HG03354 (cell line): Measurements from ENCODE around the gene ZNF300.
A peak's percentile ranks its signal among the peaks of the same experiment; 100 is the strongest.
"Not testable (repeated sequence)": the region's sequence is repeated elsewhere in the genome, so short reads cannot be mapped to it uniquely, and the experiment has no call there.

Experiments used
- ATAC-seq: cut with Tn5 transposase; IDR thresholded peaks from one replicate; pipeline ENCODE4 v1.9.1; 2021; ENCODE audit warnings: mild to moderate bottlenecking; ENCODE audit not compliant: unreplicated experiment, poor library complexity, severe bottlenecking

Gene ZNF300

DNA sequence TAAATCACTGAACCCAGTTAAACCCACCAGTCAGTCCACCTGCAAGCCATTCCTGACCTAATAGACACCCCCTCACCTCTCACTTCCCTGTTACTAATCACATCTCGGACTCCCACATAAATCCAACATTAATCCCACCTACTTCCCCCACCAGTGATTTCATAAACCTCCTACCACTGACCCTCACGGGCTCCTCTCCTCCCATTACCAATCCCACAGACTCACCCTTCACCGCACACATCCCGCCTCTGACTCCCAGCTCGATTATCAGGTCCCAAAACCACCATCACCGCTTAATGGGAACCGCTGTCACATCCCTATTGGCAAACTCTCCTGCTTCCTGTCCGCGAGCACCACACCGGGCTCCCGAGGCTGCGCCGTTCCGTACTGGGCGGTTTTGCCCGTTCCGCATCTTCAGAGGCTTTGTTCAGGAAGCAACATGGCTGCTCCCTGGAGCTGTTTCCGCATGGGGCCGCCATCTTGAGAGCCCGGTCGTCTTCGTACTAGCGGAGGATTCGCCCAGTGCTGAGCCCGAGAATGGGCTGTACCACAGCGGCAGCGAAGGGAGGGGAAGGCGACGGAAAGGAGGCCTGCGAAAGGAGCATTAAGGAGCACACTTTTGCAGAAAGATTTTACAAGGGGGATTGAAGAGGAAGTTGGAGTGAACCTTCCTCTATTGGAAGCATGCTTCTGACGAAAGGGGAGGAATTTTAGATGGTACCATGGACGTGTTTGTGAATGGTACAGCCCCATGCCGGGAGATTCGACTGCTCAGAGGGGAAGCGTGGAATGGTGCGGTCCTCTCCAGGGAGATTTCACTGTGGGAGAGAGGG lies at the start of gene ZNF300:
Gene ZNF300 (minus strand): TSS at position 502 of the 833 bp plus-strand sequence. CDS start 1,825 bp downstream, outside the sequence.
- ATAC-seq, result peak; percentile 61

DNA sequence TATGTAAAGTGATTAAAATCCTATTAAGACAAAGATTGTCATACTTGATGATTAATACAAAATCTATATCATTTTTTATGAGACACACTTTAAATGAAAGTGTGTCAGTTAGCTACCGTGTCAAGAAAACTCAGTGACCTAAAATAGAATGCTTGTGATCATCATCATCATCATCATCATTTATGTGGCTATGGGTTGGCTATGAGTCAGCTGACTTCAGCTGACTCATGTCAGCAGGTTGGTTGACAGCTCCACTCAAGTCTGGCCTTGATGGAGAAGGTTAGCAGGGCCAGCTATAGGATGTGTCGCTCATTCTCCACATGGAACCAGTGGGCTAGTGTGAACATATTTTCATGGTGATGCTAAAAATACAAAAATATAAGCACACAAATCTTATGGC lies 43.8 kb upstream of the ZNF300 start:
- ATAC-seq, result no peak

DNA sequence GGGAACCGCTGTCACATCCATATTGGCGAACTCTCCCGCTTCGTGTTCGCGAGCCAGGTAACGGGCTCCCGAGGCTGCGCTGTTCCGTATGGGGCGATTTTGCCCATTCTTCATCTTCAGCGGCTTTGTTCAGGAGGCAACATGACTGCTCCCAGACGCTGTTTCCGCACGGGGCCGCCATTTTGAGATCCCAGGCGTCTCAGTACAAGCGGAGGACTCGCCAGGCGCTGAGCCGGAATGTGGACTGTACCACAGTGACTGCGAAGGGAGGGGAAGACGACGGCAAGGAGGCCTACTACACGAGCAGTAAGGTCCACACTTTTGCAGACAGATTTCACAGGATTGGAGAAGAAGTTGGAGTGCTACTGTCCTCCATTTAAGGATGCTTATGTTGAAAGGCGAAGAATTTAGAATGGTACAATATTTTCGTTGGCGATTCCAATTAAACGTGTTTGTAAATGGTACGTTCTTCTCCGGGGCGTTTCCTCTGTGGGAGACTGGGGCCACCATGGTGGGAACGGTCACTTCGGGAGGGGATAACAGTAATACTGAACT lies 41.6 kb upstream of the ZNF300 start:
- ATAC-seq, result no peak

DNA sequence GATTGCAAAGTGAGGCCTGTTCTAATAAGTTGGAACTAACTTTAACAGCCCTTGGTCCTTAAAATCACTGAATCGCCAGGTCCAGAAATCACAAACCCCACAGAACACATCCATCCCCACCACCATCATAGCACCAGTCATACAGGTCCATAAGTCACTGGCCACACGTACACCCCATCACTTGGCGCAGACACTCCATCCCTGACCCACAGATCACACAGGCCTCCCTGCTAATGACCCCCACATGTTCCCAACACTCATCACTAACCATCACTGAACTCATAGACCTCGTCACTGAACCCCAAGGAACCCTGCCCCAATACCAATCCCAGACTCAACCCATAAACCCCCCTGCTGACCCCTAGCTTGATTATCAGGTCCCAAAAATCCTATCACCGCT lies 41.2 kb upstream of the ZNF300 start:
- no peak for ATAC-seq

DNA sequence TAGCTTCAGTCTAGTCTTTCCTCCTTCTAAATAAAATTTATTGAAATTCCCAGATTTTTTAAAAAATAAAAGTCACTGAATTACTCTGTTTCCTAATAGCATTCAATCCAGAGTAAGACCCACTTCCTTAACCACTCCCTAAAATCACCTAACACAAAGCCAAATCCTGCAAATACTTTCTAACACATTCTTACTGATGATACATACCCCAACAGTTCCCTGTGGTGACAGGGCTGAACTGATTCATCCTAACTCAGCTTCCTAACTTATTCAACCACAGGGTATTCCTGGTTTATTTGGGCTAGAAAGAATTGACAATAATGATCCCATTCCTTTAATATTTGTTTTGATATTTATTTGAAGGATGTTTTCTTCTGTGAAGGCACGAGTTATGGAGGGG lies 40.7 kb upstream of the ZNF300 start:
- ATAC-seq, result no peak

DNA sequence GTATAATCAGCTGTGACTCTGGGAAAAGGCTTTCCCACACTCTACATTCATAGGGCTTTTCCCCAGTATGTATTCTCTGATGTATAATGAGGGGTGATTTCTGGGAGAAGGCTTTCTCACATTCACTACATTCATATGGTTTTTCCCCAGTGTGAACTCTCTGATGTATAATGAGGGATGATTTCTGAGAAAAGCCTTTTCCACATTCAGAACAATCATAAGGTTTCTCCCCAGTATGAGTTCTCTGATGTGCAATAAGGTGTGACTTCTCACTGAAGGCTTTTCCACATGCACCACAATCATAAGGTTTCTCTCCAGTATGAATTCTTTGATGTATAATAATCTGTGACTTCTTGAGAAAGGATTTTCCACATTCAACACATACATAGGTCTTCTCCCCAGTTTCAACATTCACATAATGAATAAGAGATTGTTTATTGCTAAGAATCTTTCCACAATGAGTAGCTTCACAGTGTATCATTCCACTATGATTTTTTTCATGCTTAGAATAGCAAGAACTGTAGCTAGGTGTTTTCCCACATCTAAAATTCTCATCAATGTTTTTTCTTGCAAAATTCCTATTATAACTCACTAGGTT lies 26.7 kb upstream of the ZNF300 start:
- no peak for ATAC-seq

DNA sequence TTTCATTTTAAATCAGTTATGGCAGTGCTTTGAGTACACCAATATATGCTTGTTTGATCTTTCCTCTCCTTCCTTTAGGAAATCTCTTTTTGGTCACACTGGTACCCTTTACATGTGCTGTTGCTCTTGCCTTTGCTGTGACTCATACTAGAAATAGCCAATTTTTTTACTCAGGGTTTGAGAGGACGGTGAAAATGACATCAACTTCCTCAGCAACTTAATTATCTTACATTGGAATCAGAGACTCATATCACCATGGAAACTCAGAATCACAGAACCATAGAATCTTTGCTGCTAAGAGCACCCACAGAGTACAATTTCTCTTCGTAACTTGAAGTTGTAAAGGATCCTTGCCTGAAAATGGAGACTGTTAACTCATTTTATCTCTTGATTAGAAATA lies 13.8 kb upstream of the ZNF300 start:
- no peak for ATAC-seq

DNA sequence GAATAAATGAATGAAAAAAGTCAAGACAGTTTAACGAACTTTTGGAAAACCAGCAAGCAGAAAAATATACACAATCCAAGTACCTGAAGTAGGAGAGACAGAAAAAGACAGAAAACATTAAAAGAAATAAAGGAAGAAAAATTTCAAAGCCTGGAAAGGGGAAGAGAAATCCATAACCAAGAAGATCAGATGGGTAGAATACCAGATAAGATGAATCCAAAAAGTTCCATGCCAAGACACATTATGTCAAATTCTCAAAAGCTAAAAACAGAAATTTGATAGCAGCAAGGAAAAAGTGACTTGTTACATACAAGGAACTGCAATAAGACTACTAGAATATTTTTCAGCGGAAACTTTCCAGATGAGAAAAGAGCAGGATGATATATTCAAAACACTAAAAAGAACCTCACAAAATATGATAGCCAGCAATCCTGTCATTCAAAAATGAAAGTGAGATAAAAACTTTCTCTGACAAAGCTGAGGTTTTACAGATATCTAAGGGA lies 7.6 kb upstream of the ZNF300 start:
- ATAC-seq, result no peak

DNA sequence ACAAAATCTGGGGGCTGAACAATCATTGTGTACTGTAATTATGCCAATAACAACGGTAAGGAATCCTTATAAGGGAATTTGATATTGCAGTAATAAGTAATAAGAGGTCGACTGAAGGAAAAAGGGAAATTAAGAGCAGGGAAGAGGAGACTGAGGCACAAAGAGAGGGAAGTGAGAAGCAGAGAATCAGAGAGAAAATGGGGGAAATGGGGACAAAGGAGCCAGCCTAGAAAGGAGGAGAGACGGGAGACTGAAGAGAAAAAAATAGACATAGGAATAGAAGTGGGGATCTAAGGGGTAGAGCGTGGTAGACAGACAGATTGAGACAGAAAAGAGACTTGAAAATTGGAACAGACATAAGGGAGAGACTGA lies 518 bp upstream of the ZNF300 start:
- ATAC-seq, result no peak

DNA sequence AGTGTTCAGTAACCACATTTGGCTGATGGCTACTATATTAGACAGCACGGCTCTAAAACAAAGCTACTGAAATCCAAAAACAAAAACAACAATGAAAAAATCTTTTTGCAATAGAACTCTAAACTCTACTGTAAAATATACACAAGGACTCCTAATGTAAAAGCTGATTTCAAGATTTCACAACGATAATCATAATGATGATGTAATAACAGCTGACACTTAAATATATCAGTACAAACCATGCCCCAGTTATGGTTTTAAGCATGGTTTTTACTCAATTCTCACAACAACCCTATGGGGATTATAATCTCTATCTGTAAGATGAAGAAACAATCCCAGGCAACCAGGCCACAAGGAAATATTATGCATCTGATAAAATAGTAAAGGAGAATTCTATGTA lies 3.3 kb downstream of the ZNF300 start:
- ATAC-seq, result no peak

DNA sequence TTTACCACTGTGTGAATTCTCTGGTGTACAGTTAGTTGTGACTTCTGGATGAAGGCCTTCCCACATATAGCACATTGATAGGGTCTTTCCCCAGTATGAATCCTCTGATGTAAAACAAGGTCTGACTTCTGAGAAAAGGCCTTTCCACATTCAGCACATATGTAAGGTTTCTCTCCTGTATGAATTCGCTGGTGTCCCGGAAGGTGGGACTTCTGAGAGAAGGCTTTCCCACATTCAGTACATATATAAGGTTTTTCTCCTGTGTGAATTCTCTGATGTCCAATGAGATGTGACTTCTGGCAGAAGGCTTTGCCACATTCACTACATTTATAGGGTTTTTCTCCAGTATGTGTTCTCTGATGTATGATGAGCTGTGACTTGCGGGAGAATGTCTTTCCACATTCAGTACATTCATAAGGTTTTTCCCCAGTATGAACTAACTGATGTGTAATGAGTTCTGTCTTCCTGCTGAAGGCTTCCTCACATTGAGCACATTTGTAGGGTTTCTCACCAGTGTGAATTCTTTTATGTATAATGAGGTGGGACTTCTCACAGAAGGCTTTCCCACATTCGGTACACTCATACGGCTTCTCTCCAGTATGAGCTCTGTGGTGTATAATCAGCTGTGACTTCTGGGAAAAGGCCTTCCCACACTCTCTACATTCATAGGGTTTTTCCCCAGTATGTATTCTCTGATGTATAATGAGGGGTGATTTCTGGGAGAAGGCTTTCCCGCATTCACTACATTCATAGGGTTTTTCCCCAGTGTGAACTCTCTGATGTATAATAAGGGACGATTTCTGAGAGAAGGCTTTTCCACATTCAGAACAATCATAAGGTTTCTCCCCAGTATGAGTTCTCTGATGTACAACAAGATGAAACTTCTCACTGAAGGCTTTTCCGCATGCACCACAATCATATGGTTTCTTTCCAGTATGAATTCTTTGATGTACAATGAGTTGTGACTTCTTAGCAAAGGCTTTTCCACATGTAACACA lies 9.1 kb downstream of the ZNF300 start:
- no peak for ATAC-seq

DNA sequence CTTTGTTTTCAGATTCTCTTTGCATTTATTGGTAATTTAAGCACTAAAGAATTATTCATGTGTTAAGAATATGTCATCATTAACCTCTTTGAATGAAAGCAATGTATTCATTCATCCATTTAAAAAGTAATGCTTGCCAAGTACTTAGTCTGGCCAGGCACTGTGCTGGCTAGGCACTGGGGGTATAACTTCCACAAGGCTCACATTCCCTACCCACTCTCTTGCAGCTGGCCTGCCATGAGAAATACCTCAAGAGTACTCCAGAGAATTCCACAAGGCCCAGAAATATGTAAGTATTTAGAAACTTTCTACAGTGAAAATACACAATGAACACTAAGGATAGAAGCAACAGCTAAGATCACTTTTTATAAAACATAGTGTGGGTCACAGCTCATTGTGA lies 25.4 kb downstream of the ZNF300 start:
- no peak for ATAC-seq

DNA sequence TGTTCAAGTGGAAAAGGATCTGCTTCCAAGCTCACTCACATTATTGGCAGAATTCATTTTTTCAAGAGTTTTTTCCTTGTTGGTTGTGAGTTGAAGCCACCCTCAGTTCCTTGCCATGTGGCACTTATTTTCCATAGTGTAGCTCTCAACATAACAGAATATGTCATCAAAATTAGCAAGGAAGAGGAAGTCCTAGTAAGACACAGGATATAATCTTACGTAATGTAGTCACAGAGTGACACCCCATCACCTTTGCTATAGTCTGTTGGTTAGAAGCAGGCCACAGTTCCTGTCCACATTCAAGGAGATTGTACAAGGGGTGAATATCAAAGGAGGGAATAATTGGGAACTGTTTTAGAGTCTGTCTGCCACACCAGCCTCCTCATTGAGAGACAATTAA lies 42.7 kb downstream of the ZNF300 start:
- no peak for ATAC-seq

DNA sequence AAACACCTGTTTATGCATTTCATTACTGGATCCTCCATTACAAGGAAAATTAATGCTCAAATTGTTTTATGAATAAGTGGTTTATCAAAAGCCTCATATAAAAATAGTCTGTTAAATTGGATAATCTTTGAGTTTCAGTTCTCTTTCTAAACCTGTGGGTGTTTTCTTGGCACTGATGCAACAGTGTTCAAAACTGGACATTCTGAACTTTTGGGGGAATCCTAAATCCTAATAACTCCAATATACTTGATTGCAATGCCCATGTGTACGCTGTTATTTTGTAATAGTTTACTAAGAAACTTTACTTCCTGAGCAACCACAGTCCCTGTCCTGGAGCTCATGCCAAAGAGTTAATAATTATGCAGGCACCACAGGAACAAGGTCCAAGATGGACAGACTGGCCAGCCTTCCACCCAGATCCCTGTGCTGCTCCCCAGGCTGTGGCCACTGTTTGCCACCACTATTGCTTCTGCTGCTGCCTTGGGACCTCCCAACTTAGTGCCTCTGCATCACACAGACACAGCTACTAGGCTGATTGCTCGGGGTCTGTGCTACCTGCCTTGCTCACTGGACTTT lies 44.4 kb downstream of the ZNF300 start:
- ATAC-seq, result no peak

DNA sequence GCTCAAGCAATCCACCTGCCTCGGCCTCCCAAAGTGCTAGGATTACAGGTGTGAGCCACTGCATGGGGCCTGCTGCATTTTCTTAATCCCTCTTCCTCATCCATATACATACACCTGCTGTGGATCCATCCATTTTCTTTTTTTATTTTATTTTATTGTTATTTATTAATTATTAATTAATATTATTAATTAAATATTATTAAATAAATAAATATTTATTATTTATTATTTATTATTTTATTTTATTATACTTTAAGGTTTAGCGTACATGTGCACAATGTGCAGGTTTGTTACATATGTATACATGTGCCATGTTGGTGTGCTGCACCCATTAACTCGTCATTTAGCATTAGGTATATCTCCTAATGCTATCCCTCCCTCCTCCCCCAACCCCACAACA lies 48.1 kb downstream of the ZNF300 start:
- not testable (repeated sequence) for ATAC-seq

DNA sequence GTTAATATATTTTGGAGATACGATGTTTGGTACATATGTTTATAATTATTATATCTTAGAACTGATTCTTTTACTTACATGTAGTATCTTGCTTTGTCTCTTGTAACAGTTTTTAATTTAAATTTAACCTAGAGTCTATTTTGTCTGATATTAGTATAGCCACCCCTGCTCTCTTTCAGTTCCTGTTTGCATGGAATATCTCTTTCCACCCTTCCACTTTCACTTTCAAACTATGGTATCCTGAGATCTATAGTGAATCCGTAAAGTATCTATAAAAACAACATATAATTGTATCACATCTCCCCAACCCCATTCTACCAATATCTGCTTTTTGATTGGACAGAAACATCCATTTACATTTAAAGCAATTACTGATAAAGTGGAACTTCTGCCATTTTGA lies 51.2 kb downstream of the ZNF300 start:
- ATAC-seq, result no peak

DNA sequence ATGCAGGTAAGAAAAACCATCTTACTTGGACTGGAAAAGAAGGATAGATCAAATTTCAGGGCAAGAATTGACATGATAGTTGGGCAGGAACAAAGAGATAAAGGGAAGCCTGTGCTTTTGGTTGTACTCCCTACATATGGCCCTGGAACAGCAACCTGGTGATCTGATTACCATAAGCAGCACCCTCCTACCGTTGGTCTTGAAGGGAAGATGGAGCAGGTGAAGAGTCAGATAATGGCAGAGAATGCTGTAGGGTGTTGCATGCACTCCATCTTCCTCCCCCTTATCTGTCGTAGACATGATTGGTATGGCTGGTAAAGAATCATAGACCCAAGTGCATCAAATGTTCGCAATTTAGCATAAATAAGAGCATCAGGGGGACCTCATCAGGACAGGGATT lies 53.7 kb downstream of the ZNF300 start:
- ATAC-seq, result no peak

DNA sequence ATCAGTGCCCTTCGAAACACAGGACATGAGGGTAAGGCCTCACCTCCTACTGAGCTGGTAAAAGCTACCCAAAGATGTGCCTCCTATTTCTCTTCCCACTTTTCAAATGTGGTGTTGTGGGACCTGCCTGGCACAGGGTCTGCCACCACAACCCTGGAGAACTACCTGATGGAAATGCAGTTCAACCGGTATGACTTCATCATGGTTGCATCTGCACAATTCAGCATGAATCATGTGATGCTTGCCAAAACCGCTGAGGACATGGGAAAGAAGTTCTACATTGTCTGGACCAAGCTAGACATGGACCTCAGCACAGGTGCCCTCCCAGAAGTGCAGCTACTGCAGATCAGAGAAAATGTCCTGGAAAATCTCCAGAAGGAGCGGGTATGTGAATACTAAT lies 56.5 kb downstream of the ZNF300 start:
- ATAC-seq, result no peak

DNA sequence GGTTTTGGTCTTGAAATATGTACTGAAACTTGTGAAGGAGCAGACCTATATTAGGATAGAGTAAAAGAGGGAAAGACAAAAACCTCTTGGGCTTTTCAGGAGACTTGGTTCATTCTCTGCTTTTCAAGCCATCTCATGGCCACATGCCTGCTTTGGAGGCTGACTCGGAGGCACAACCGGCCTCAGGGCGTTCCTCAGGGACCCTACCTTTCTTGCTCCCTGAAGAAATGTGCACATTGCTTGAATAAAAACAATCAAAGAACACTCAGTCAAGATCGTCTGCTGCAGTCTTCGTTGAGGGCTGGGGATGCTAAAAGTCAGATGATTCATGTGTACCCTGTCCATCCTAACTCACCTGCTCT lies 57.5 kb downstream of the ZNF300 start:
- peak; percentile 11 for ATAC-seq
